CD4-positive, alpha-beta T cell treated with Interferon gamma for 1 hour (primary cell): Measurements from ENCODE around the gene DOK5.

Source experiments
- DNase-seq: peaks from one replicate; pipeline ENCODE4 v3.0.0-alpha.2; 2020

Gene DOK5

DNA sequence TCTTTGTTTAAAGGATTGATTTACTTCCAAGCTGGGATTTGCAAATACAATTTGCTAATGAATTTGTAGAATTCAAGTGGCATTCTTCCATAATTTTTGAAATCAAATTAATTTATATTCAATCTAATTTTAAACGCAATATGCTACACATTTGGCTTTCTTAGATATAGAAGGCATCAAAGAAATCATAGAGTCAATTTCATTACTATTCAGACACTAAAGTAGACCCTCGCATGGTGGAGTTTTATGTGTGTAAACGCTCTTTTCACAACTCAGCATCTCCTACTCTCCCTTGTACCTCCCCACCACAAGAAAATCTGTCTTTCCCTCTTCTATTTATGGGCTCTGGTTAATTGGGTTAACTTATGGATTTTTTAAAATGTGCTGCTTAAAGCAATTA lies 144.3 kb downstream of the DOK5 start:
- no peak for DNase-seq

GRCh38 chr20:54620611-54621010 lies 145.2 kb downstream of the DOK5 start:
- DNase-seq = no peak

DNA sequence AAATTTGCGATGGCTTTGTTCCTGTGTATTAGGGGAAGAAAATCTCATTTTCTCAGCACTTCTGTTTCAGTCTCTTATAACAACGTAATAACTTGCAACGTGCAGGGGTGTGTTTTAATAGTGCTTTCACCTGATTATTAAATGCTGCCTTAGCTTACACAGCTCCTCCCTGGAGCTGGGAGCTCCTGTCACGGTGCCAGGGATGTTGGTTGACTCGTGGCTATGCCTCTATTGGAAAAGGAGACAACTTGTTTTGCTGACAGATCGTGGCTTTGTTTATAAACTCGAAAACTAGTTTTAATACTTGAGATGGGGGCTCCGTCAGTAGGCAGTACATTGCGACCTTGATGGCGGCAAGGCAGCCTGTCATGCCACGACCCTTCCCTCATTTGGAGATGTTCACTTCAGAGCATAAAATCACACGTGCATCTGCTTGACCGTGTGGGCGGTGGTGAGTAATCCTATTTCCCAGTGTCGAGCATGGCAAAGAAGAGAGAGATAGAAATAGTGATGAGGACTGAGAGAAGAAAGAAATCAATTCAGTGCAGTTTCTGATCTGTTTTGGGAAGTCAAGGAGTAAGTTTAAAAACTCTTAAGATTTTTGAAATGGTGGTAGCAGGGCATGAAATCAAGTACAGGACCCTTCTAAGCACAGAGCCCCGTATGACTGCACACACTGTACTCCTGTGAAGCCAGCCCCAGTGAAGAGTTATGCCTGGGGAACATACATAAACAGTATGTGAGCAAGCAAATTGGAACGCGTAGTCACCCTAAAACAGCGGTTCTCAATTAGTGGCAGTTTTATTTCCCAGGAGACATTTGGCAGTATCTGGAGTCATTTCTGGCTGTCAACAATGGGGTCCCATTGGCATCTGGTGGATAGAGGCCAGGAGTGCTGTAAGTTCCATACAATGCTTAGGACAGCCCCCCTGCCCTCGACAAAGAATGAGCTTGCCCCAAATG lies 147.2 kb downstream of the DOK5 start:
- DNase-seq = no peak

DNA sequence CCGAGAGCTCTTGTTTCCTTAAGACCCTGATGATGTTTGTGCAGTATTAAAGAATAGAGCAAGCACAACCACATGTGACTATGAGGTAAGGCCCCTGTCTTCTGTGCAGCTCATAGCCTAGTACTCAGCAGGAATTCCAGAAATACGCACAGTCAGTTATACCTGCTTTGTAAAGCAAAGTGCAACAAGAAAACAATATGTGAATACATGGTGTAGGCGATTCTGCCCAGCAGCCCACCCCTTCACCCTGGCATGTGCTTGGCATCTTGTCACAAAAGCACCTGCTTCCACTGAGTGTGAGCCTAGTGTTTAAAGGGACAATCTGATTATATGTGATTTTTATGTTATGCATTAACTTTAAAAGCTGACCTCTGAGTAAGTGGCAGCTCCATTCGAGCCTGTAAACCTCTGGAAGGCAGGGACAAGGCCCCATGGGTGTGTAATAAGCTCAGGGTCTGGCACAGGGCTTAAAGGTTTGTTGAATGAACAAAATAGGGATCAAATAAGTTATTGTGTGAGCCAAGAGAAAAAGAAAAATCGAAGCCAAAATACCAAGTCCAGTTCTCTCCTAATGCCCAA lies 148.7 kb downstream of the DOK5 start:
- DNase-seq = no peak

DNA sequence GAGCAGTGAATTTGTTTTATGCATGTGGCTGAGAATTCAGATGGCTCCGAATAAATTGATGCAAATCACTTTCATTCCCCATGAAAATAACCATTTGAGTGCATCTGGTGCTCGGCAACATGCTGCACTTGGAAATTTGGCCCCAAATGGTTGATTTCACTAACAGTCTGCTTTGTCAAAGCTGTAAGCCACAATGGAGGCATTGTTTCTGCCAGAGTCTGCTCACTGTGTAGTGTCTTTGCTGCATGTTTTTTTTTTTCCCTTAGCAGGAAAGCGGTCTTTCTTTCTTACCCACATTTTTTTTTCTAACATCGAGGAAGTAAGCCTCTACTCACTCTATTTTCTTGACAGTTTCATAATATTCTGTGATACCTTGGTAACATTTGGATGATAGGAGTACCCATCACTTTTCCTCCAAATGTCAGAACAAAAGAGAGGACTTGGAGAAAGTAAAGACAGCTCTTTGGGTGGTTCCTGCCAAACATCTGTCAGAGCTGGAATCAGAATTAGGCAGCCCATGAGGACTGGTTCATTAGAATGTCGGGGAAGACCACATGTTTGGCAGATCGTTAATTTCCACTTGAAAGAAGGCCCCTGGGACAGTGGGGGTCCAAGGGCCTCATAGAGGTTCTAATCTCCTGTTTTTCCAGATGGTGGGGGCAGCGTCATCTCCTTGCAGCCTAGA lies 149.5 kb downstream of the DOK5 start:
- no peak for DNase-seq

- DNase-seq = no peak
These were observed 150.1 kb downstream of the DOK5 start for GRCh38 chr20:54625497-54625896.

DNA sequence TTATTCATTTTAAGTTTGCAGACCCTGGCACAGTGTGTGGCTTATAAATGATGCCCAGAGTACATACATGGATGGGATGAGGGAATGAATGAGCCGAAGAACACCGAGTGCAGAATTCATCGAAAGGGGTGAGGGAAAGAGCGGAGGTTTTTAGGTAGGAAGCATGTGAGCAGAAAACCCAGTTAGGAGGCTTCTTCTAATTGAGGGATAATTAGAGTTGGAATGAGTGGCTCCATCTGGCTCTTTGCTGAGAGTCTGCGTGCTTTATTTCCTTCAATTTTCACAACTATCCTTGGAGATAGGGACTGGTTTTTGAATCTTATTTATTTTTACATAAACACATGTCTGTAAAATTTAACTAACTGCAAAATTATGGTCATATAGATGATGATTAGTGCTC lies 150.7 kb downstream of the DOK5 start:
- no peak for DNase-seq

DNA sequence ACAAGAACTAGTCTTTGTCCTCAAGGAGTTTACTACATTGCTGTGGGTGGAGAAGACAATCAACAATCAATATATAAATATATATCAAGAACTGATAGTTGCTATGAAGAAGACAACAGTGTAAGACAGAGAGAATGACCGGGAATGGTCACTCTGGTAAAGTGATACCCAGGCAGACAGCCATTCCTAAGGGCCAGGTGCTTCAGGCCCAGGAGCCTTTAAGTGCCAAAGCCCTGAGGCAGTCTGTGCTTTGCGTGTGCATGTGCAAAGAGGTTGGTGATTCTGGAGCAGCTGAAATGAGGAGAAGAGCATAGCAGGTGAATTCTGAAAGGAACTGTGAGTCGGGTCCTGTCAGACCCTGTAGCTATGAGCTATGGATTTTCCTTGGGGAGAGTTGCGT lies 154.2 kb downstream of the DOK5 start:
- DNase-seq = no peak

DNA sequence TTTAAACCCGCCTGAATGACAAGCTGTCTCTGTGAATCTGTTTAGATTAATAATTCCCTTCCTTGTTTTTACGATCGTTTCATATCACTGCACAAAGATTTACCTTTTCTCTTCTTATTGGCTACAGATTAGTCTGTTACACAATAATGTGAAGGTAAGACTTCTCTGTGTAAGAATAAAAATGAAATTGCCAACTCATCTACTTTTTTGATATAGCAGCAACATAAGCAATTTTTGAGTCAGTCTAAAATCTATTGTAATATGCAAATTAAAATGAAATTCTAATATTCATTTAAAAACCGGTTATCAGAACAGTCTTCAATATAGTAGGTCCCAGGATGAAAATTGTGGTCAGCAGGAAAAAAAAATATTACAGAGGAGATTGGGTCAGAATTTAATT lies 155.2 kb downstream of the DOK5 start:
- DNase-seq = no peak

DNA sequence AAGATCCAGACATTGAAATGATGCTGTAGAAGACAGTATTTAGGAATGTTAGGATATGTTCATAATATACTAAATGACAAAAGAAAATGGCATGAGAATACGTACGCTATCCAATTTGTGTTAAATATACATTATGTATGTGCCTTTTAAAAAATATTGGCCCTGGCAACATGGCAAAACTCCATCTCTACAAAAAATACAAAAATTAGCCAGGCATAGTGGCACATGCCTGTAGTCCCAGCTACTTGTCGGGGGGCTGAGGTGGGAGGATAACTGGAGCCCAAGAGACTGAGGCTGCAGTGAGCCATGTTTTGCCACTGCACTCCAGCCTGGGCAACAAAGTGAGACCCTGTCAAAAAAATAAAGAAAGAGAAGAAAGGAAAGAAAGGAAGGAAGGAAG lies 155.7 kb downstream of the DOK5 start:
- no peak for DNase-seq

GRCh38 chr20:54633374-54634355 lies 158.3 kb downstream of the DOK5 start:
- no peak for DNase-seq

DNA sequence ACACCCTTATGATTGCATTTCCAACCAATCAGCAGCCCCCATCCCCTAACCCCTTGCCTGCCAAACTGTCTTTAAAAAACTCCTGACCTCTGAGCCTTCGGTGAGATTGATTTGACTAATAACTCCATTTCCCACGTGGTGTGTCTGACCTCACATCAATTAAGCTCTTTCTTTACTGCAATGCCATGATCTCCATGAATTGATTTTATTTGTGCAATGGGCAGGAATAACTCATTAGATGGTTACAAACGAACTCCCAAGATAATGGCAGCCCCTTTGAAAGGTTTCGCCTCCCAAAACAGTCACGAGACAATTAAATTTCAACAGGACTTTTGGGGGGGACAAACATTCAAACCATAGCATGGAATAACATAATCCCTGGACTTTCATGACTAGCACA lies 161.2 kb downstream of the DOK5 start:
- DNase-seq = no peak

DNA sequence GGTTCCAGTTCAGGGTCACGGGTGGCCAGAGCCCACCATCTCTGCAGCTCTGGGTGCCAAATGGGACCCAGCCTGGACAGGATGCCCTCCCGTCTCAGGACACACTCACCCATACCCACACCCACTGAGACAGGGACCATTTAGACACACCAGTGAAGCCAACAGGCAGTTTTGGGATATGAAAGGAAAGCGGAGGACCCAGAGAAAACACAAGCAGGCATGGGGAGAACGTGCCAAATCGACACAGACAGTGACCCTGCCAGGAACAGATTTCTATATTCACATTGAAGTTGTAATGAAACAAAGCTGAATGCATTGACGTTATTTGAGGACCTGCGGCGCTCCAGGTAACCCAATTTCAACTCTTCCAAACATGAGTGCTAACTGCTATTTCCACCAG lies 164.5 kb downstream of the DOK5 start:
- no peak for DNase-seq

GRCh38 chr20:54640800-54641199 lies 165.4 kb downstream of the DOK5 start:
- DNase-seq = no peak

DNA sequence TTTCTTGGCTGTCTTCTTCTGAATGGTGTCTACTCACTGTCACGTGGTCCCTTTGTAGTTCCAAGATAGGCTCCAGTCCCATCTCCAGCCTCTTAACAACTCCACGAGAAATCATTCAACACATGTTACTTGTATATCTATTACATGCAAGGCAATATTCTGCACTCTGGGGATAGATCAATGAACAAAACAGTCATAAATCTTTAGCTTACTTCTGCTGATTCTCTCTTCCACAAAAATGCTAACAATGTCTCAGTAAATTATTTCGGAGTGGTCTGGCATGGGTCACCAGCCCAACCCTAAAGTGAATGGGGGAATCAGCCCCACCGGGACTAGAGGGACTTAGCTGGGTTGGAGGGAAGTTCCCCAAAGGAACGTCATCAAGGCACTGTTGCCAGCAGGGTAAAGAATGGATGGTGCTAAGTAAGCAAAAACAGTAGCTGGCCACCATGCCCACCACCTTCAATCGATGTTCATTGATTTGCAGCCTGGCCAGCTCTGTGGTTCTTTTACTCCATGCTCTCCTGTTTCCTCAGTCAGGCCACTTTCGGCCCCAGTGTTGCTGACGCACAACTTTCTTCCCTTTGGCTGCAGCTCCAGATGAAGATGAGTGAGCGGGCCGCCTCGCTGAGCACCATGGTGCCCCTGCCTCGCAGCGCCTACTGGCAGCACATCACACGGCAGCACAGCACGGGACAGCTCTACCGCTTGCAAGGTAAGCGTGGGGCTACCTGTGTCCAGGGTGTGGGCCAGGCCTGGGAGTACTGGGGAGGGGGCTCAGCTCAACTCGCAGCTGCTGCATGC lies 167.7 kb downstream of the DOK5 start:
- no peak for DNase-seq

- DNase-seq = no peak
These were observed 168.4 kb downstream of the DOK5 start for GRCh38 chr20:54643761-54644160.

DNA sequence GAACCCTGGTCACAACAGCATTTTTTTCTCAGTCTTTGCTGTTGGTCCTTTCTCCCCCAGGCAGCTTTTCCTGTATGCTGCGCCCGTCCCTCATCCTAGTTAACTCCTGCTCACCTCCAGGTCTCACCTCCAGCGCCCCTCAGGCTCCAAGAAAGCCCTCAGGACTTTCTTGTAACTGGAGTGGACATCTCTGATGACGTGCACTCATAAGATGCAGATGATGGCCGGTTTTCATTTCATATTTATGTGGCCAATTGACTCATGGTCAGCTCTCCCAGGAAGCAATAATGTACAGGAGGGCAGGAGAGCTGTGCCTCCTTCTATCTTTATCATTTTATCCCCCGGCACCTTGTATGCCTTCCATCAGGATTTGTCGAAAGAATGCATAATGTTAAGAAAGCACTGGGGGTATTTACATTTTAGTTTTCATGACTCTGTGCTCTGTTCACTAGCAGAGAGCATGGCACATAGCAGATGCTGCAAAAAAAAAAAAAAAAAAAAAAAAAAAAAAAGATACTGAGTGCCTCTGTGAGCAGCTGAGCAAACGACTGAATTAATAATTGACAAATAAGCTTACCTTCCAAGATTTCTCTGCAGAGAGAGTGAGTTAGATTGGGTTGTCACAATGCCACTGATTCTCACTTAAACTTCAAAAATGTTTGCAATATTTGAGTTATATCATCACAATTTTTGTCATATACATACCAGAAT lies 170.2 kb downstream of the DOK5 start:
- DNase-seq = no peak

DNA sequence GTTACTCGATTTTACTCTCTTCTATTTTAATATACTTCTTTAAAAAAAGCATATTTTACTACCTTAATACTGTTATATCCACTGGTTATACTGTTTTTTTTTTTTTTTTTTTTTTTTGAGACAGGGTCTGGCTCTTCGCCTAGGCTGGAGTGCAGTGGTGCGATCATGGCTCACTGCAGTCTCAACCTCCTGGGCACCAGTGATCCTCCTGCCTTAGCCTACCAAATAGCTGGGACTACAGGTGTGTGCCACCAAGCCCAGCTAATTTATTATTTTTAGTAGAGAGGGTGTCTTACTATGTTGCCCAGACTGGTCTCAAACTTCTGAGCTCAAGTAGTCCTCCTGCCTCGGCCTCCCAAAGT lies 170.7 kb downstream of the DOK5 start:
- DNase-seq = no peak

DNA sequence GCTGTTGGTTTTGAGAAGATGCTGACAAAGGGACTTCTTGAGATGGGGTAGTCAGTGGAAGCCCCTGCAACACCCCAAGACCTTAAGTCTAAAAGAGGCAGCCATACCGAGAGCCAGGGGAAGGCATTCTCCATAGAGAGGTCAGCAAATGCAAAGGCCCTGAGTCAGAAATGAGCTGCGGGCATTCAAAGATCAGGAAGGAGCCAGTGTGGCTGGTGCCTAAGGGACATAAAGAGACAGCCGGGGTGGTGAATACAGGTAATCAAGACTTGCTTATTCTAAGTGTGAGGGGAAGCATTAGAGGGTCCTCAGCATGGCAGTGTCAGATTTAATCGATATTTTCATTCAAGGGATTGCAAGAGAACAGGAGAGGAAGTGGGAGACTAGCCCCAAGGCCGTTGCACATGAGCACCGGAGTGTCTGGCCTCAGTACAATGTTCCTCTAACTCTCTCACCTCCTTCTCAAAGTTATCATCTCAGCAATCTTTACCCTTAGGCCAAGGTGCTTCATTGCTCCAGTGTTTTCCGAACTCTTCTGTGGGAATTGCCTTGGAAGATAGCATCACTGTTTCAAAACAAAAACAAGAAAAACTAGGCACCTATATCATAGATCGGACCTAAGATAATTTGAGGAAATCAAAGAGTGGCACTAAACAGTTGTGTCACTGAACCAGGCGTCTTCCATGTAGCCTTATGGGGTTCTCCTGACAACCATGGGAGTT lies 173.2 kb downstream of the DOK5 start:
- no peak for DNase-seq

DNA sequence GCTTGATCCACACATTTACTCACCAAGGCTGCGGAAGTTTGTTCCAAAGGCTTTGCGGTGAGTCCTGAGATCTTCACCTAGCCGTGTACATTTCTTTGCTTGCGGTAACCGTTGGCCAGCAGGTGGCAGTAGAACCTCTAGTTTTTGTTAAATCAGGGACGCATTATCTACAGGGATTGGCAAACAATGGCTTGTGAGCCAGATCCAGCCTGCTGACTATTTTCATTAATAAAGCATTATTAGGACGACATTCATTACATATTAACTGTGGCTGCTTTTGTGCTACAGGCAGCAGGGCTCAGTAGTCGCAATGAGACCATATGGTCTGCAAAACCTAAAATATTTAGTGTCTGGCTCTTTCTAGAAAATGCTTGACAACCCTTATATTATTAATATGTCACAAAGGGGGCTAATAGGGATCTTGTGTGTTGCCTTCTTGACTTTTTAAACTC lies 174.1 kb downstream of the DOK5 start:
- DNase-seq = peak; percentile 27
